SJSA1 (cell line): Measurements from ENCODE around the gene LATS2. TPM values are rescaled to one million over a fixed set of nuclear protein-coding genes. Genes with fewer than 3 reads are reported as not detected.

ENCODE experiments used
- DNase-seq, 2 experiments: peaks; one replicate each; pipeline ENCODE4 v3.0.0-alpha.2; 2015 to 2020; ENCODE audit warnings: low spot score in 2 of 2, low read depth in 1 of 2
- H3K27ac ChIP-seq: fragments of 250-450 bp; sonication (Bioruptor Pico); 2 replicates; pipeline ENCODE4 v1.5.1; 2020; ENCODE audit warnings: mild to moderate bottlenecking, moderate library complexity
- H3K27me3 ChIP-seq: fragments of 250-450 bp; sonication (Bioruptor Pico); replicated peaks from 2 replicates; pipeline ENCODE4 v1.5.1; 2020; ENCODE audit warnings: mild to moderate bottlenecking, moderate library complexity
- H3K36me3 ChIP-seq: fragments of 250-450 bp; sonication (Bioruptor Pico); 2 replicates; pipeline ENCODE4 v1.5.1; 2020; ENCODE audit warnings: mild to moderate bottlenecking
- H3K4me1 ChIP-seq: fragments of 250-450 bp; sonication (Bioruptor Pico); replicated peaks from 2 replicates; pipeline ENCODE4 v1.6.1; 2021; ENCODE audit warnings: mild to moderate bottlenecking
- H3K4me3 ChIP-seq: fragments of 250-450 bp; sonication (Bioruptor Pico); 2 replicates; pipeline ENCODE4 v1.5.1; 2020; ENCODE audit warnings: mild to moderate bottlenecking
- H3K9me3 ChIP-seq: fragments of 250-450 bp; sonication (Bioruptor Pico); replicated peaks from 2 replicates; pipeline ENCODE4 v1.5.1; 2020; ENCODE audit warnings: mild to moderate bottlenecking
- total RNA-seq: library from RNA; depleted of rRNA; stranded (reverse); fragments of >200 nt; shearing (Covaris generic); gene quantifications from 2 replicates; pipeline ENCODE4 v1.2.3, GENCODE V29; 2014

Gene LATS2
- total RNA-seq, 1 experiment from 2014 or later: 14.4 TPM

DNA sequence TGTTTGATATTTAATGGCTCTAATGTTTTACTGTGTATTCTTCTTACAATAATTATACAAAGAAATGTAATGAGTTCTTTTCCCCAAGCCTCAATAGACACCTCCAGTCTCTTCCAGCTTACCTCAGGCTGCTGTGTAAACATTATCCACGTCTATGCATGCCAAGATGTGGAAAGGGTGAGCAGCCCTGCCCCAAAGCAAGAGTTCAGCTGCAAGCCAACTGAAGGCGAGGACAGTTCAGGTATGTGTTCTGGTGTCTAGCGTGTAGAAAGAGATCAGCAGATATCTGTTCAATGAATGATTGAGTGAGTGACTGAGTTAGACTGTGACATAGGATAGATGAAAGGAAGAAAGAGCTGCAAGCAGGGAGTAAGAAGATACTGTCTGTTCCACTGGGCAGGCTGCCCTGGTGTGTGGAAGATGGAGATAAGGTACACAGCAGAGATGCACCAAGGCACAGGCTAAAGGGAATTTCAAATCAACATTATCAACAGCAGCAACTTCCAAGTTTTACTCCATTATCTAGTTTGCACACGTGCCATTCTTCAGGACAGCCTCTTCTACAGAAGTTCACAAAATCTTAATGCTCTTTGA lies 66.0 kb downstream of the LATS2 start:
- H3K9me3 ChIP-seq: no peaks in the 10 kb centered on the region
- H3K4me3 ChIP-seq: no peak overlapping the region
- peaks cover 21% of the 10 kb centered on the region for H3K4me1 ChIP-seq
- H3K27me3 ChIP-seq: no peaks in the 10 kb centered on the region
- DNase-seq: no peak
- no peak overlapping the region for H3K27ac ChIP-seq
- H3K36me3 ChIP-seq: peaks cover 51% of the 10 kb centered on the region

DNA sequence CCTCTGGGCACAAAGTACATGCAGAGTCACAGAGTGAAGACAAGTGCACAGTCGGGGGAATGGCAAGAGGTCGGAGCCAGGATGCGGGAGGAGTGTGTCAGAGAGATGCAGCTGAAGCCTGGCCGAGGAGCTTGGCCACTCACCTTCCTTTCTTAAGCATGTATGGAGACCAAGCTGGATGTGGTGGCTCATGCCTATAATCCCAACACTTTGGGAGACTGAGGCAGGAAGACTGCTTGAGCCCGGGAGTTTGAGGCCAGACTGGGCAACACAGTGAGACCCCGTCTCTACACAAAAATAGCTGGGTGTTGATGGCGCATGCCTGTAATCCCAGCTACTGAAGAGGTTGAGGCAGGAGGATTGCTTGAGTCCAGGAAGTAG lies 67.0 kb downstream of the LATS2 start:
- Histone ChIP-seq H3K27ac (no peak overlapping the region), H3K4me1 (peaks cover 21% of the 10 kb centered on the region), H3K9me3 (no peaks in the 10 kb centered on the region), H3K36me3 (peaks cover 58% of the 10 kb centered on the region), H3K4me3 (no peak overlapping the region), H3K27me3 (no peaks in the 10 kb centered on the region)
- no peak for DNase-seq

DNA sequence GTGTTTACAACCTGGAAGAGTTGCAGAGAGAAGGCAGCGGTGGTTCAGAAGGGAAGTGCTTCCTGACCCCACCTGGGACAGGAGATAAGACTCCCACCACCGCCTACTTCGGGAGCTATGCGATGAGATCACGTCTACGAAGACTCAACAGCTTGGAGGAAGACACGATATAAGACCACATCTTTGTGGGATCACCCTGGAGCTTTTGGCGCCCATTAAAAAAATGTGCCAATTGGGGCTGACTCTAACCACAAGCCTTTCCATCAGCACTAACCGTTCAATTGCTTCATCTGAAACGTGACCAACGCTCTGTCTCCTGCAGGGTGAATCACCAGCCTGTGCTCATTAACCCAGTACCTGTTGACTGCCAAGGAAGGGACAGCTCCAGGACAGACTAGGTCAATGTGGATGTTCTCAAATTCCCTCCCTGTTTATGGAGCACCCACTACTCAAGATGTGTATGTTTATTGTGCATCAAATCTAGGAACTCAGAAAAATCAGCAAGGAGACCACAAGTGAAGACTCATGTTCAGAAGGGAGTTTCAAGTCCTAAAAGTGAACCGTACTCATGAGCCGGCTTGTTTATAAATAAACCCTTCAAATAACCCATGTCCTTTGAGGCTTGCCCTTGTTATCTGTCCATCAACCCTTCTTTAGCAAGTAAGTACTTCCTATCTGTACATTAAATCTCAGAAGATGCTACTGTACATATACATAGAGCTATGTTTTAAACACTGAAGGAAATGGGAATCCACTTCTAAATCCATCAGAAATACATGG lies 67.5 kb downstream of the LATS2 start:
- Histone ChIP-seq H3K27ac (no peak overlapping the region), H3K4me1 (peaks cover 19% of the 10 kb centered on the region), H3K4me3 (no peak overlapping the region), H3K9me3 (no peaks in the 10 kb centered on the region), H3K36me3 (peaks cover 61% of the 10 kb centered on the region), H3K27me3 (no peaks in the 10 kb centered on the region)
- no peak for DNase-seq

DNA sequence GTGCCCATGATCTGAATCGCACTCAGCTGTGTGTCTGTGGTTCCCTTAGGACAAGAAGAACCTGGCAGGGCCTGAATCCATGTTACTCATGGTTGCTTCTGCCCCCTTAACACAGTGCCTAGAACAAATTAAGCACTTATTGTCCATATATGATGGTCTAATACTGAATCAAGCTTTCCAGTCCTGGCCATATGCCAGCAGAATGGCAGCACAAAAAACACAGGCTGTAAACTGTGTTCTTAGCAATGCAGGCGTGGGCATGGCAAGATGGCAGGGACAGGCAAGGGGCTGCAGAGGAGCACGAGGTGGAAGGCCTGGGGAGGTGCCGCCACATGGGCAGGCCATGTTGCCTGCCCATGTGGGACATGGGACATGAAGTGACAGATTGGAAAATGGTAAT lies 68.2 kb downstream of the LATS2 start:
- Histone ChIP-seq H3K27me3 (no peaks in the 10 kb centered on the region), H3K4me3 (no peak overlapping the region), H3K36me3 (peaks cover 62% of the 10 kb centered on the region), H3K9me3 (no peaks in the 10 kb centered on the region), H3K4me1 (peaks cover 13% of the 10 kb centered on the region), H3K27ac (no peak overlapping the region)
- no peak for DNase-seq

DNA sequence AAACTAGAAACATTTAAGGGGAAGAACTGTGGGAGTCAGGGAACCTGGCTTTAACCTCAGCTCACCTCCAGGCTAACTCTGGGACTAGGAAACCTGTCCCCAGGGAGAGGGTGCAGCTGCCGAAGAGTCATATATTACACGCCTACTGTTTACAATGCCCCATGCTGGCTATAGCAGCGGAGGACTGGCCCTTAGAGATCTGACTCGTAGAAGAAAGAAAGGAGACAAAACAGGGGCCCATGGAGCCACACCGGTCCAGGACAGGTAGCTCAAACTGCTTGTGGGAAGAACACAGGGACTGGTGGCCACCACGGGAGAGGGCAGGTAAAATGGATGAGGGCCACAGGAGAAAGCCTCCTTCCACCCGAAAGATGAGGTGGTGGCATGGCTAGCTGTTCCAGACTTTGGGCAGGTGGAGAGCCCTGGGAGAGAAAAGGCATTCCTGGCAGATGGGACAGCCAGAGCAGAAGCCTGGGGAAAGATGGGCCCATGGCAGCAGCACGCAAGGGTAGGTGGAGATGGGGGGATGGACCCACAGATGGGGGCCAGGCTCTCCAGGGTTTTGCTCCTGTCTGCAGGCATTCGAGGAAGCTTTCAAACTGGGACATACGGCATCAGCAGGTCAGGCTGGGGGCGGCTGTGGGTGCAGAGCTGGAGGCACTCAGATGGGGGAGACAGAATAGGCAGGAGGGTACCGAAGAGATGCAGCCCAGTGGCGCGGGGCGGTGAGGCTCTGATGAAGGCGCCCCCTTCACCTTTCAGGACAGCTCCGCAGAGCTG lies 69.5 kb downstream of the LATS2 start:
- H3K36me3 ChIP-seq: peaks cover 62% of the 10 kb centered on the region
- no peak overlapping the region for H3K27ac ChIP-seq

DNA sequence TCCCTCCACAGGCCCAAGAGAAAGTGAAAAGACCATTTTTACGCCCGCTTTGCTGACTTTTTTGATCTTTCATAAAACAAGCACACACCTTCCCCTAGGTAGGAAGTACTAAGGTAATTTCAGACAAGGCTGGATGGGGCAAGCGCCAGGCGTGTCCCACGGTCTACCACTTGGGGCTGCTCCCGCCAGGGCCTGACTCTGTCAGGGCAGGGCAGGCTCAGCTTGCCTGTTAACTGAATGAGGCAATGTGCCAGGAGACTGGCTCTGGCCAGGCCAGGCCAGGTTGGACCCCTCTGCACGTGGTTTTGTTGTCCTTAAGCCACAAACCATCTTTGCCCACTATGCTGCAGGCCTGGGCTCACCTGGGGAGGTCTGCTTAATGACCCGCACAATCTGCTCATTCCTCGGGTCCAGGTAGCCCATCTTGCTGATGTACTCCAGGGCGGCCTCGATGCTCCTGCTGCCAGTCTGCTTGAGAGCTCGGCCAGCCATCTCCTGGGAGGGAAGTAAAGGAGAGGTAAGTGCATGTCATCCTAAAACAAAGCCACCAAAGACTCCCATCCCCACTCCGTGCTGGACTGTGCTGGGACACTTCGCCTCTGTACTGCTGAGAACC lies 70.4 kb downstream of the LATS2 start:
- Histone ChIP-seq H3K27ac (no peak overlapping the region), H3K27me3 (no peaks in the 10 kb centered on the region), H3K36me3 (peaks cover 71% of the 10 kb centered on the region), H3K4me1 (no peaks in the 10 kb centered on the region), H3K9me3 (no peaks in the 10 kb centered on the region), H3K4me3 (no peak overlapping the region)
- DNase-seq: no peak

More for the DNA sequence above, 69.5 kb downstream of the LATS2 start:
- Histone ChIP-seq H3K4me3 (no peak overlapping the region), H3K9me3 (no peaks in the 10 kb centered on the region), H3K27me3 (no peaks in the 10 kb centered on the region), H3K4me1 (peaks cover under 1% of the 10 kb centered on the region; the same call in 1 of the 2 replicates)
- no peak for DNase-seq

DNA sequence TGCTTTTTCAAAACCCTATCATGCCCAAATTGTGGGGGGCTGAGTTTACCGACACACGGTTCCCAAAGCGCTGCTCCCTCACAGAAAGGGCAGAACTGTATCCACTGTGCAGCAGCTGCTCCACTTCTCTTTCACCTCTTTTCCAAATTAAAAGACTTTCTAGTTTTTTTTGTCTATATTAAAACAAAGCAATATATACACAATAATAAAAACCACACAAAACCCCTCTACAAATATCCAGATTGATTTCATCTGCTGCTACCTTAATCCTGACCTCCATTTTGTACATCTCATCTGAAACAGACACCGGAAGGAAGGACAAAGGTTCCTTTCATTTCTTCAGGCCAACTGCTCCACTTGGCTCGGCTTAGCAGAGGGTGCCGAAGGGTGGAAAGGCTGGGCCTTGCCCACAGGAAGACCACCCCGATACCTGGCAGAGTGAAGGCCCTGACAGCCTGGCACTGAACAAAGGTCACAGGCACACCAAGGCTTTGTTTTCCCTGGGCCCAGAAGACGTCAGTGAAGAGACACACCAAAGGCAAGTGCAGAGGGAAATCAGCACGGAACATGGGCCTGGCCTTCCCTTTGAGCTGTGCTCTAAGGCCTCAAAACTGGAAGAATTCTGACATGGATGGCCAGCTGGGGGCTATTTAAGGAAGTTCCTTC lies 71.6 kb downstream of the LATS2 start:
- Histone ChIP-seq H3K27ac (no peak overlapping the region), H3K27me3 (no peaks in the 10 kb centered on the region), H3K36me3 (peaks cover 74% of the 10 kb centered on the region), H3K9me3 (no peaks in the 10 kb centered on the region), H3K4me3 (no peak overlapping the region), H3K4me1 (no peaks in the 10 kb centered on the region)
- DNase-seq: no peak

DNA sequence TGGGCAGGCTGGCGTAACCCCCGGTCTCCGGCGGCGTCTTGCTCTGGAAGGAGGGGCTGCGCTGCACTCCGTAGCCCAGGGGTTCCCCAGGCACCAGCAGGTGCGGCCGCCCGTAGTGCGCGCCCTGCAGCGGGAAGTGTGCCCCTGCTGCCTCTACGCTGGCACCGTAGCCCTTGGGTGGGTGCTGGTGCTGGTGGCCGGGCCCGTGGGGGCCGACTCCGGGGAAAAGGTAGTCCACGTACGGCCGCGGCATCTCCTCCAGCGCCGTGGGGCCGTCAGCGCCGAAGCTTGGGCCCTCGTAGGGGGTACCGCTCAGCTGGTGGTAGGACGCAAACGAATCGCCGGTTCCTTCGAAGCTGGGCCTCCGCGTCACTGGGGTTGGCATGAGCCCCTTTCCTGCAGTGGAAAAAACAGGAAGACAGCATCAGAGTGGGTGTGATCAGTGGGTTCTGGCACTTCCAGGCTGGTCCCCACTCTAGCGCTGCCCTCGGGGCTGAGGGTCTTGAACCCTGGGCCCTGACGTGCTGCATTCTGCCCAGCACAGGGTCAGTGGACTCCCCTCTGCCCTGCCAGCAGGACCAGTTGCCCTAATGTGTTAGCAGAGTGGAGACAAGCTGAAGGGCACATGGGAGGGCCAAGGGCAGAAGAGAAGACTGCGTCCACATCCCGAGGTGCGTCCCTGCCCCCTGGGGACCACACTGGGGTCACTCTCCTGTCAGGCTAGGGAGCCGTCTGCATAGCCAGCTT lies 72.3 kb downstream of the LATS2 start:
- H3K4me3 ChIP-seq: no peak overlapping the region
- DNase-seq: no peak
- H3K27me3 ChIP-seq: no peaks in the 10 kb centered on the region
- no peak overlapping the region for H3K27ac ChIP-seq
- H3K4me1 ChIP-seq: no peaks in the 10 kb centered on the region
- no peaks in the 10 kb centered on the region for H3K9me3 ChIP-seq
- peaks cover 77% of the 10 kb centered on the region for H3K36me3 ChIP-seq

DNA sequence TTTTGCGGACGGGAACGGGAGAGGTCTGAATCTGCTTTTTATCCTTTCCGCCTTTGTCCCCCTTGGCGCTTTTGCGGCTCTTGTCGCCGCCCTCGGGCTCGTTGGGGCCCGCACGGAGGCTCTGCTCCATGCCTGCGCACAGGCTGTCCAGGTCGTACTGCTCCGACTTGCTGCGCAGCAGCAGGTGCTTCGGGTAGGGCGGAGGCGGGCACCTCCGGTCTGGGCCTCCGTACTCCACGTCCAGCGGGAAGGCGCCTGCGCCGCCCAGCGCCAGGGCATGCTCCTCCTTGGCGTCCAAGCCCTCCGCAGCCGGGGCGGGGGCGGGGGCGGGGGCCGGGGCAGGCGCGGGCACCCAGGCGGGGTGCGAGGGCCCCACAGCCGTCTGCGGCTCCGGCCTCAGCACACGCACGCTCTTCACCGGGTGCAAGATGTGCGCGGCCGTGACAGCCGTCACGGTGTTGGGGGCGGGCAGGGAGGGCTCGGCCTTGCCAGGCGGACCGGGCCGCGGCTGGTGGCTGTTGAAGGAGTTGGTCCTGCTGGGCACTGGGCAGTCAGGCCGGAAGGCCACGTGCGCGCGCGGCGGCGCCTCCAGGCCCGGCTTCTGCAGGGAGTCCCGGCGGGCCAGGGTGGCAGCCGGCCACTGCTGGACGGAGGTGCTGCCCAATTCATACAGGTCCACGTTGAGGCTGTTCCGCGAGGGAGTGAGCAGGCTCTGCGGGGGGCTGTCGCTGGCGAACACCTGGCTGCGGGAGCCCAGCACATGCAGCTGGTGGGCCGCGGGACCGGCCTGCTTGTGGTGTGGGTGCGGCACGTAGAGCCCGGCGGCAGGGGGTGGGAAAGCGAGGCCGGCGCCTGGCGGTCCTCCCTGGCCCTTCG lies 73.1 kb downstream of the LATS2 start:
- Histone ChIP-seq H3K4me1 (no peaks in the 10 kb centered on the region), H3K9me3 (no peaks in the 10 kb centered on the region), H3K4me3 (no peak overlapping the region), H3K27ac (no peak overlapping the region), H3K36me3 (peaks cover 82% of the 10 kb centered on the region), H3K27me3 (no peaks in the 10 kb centered on the region)
- DNase-seq: no peak

DNA sequence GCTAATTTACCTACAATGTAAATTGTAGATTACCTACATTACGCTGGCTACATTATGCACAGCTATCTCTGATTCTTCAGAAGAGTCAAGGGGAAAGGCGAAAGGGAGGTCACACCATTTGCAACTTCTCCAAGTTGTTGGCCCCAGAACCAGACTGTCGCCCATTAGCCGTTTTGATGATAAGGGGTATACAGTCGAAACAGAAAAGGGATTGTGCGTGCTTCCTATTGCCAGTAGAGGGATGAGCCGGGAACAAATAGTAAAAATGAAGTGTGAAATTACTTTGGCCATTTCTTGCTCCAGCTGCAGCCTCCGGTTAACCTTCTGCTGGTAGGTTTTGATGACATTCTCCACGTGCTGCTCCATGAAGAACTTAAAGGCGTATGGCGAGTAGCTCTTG lies 73.8 kb downstream of the LATS2 start:
- no peaks in the 10 kb centered on the region for H3K4me1 ChIP-seq
- H3K4me3 ChIP-seq: no peak overlapping the region
- no peaks in the 10 kb centered on the region for H3K9me3 ChIP-seq
- H3K27ac ChIP-seq: no peak overlapping the region
- no peaks in the 10 kb centered on the region for H3K27me3 ChIP-seq
- peaks cover 87% of the 10 kb centered on the region for H3K36me3 ChIP-seq
- DNase-seq: no peak

DNA sequence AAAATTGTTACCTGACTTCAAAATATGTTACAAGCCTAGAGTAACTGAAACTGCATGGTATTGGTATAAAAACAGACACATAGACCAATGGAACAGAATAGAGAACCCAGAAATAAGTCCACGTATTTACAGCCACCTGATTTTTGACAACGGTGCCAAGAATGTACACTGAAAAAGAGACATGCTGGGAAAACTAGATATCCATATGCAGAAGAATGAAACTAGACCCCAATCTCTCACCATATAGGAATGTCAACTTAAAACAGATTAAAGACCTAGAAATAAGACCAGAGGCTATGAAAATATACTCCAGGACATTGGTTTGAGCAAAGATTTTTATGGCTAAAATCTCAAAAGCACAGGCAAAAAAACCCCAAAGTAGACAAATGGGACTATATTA lies 76.5 kb downstream of the LATS2 start:
- DNase-seq: no peak
- no peak overlapping the region for H3K27ac ChIP-seq
- H3K4me3 ChIP-seq: no peak overlapping the region
- no peaks in the 10 kb centered on the region for H3K9me3 ChIP-seq
- H3K27me3 ChIP-seq: no peaks in the 10 kb centered on the region
- no peaks in the 10 kb centered on the region for H3K4me1 ChIP-seq
- H3K36me3 ChIP-seq: peaks cover 89% of the 10 kb centered on the region

DNA sequence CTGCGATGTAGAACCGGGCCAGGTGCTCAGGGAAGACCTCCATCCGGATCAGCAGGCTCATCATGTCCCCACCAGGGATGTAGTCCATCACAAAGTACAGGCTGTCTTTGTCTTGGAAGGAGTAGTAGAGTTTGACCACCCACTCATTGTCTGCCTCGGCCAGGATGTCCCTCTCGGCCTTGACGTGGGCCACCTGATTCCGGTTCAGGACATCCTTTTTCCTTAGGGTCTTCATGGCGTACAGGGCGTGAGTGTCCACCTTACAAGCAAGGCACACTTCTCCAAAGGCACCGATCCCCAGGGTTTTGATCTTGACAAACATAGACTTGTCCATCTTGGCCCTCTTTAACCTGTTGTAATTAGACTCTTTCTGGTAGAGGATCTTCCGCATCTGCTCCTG lies 78.0 kb downstream of the LATS2 start:
- DNase-seq: no peak
- H3K9me3 ChIP-seq: no peaks in the 10 kb centered on the region
- H3K4me1 ChIP-seq: no peaks in the 10 kb centered on the region
- H3K4me3 ChIP-seq: no peak overlapping the region
- peaks cover 86% of the 10 kb centered on the region for H3K36me3 ChIP-seq
- H3K27ac ChIP-seq: no peak overlapping the region
- no peaks in the 10 kb centered on the region for H3K27me3 ChIP-seq
